Common myeloid progenitor, CD34-positive (primary cell): Measurements from ENCODE around the gene LPIN2.
A peak's percentile ranks its signal among the peaks of the same experiment; 100 is the strongest.
"Not testable (repeated sequence)": the region's sequence is repeated elsewhere in the genome, so short reads cannot be mapped to it uniquely, and the experiment has no call there.

Experiments
- CTCF ChIA-PET: fragments of 350-600 bp; sonication (Branson Sonifier 250); formaldehyde crosslinking; loops from one replicate; lab custom pipeline; 2021; ENCODE audit warnings: antibody characterized with exemption; lab: Charles Lee
- POLR2A ChIA-PET: fragments of 350-600 bp; sonication (Branson Sonifier 250); formaldehyde crosslinking; loops from one replicate; lab custom pipeline; 2021; ENCODE audit warnings: antibody characterized with exemption; lab: Charles Lee
- DNase-seq, 3 donors: peaks; one replicate each; pipeline versions ENCODE4 v3.0.0 to v3.0.0-alpha.2; 2013
- H3K27ac ChIP-seq, 2 experiments: 1 replicate in 1 of 2; 2 replicates in 1 of 2; pipeline ENCODE4 v1.7.0; 2013; ENCODE audit warnings: inconsistent platforms in 2 of 2, low read length in 2 of 2, mild to moderate bottlenecking in 2 of 2, low read depth in 1 of 2, moderate library complexity in 1 of 2; ENCODE audit not compliant: severe bottlenecking in 2 of 2, insufficient read depth in 1 of 2, poor library complexity in 1 of 2
- H3K27me3 ChIP-seq, 5 experiments: replicated peaks in 2 of 5; 1 replicate in 3 of 5; 2 replicates in 2 of 5; pipeline versions ENCODE4 v1.6.1 to v1.7.0; 2013; ENCODE audit warnings: low read length in 4 of 5, mild to moderate bottlenecking in 2 of 5, moderate library complexity in 2 of 5, inconsistent platforms in 1 of 5; ENCODE audit not compliant: insufficient read depth in 5 of 5, control insufficient read depth in 4 of 5
- H3K36me3 ChIP-seq, 4 experiments: 1 replicate in 2 of 4; 2 replicates in 2 of 4; pipeline versions ENCODE4 v1.6.1 to v1.7.0; 2013; ENCODE audit warnings: low read length in 3 of 4, control low read depth in 1 of 4, mild to moderate bottlenecking in 1 of 4; ENCODE audit not compliant: control insufficient read depth in 4 of 4, insufficient read depth in 4 of 4
- H3K4me1 ChIP-seq, 4 experiments: 1 replicate in 3 of 4; 2 replicates in 1 of 4; pipeline versions ENCODE4 v1.6.1 to v1.7.1; 2013; ENCODE audit warnings: low read length in 3 of 4, mild to moderate bottlenecking in 3 of 4, control low read depth in 1 of 4, inconsistent platforms in 1 of 4, moderate library complexity in 1 of 4; ENCODE audit not compliant: control insufficient read depth in 4 of 4, insufficient read depth in 4 of 4; ENCODE audit errors: control extremely low read depth in 1 of 4
- H3K4me3 ChIP-seq, 7 experiments: 1 replicate in 4 of 7; 2 replicates in 3 of 7; pipeline versions ENCODE4 v1.5.1 to v1.7.0; 2013; ENCODE audit warnings: mild to moderate bottlenecking in 7 of 7, low read length in 6 of 7, moderate library complexity in 6 of 7, inconsistent platforms in 2 of 7, low read depth in 2 of 7, control low read depth in 1 of 7; ENCODE audit not compliant: insufficient read depth in 4 of 7, control insufficient read depth in 1 of 7; ENCODE audit errors: extremely low read depth in 1 of 7
- H3K9me3 ChIP-seq, 5 experiments: 1 replicate in 4 of 5; 2 replicates in 1 of 5; pipeline versions ENCODE4 v1.6.1 to v1.7.1; 2013; ENCODE audit warnings: low read length in 4 of 5, mild to moderate bottlenecking in 2 of 5, inconsistent platforms in 1 of 5, low read depth in 1 of 5, moderate library complexity in 1 of 5; ENCODE audit not compliant: control insufficient read depth in 4 of 5, insufficient read depth in 2 of 5; ENCODE audit errors: control extremely low read depth in 1 of 5
- WGBS: methylation state at CpG from one replicate; pipeline ENCODE4 v1.1.5; 2013; ENCODE audit not compliant: insufficient coverage; 5-methylcytosine and 5-hydroxymethylcytosine counted together

LPIN2 gene

DNA sequence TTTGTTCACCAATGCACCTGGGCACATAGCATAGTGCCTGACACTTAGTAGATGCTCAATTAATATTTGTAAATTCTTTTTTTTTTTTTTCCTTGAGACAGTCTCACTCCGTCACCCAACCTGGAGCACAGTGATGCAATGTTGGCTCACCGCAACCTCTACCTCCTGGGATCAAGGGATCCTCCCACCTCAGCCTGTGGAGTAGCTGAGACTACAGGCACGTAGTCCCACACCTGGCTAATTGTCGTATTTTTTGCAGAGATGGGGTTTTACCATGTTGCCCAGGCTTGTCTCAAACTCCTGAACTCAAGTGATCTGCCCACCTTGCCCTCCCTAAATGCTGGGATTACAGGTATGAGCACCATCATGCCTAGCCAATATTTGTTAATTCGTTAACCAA, 23.2 kb upstream of the LPIN2 start:
- Histone ChIP-seq H3K36me3 (no peaks in the 10 kb centered on the region), H3K4me3 (no peak overlapping the region), H3K4me1 (peaks cover 0 to 9% (median 6%) of the 10 kb centered on the region in 4 experiments), H3K27ac (no peak overlapping the region), H3K9me3 (no peaks in the 10 kb centered on the region), H3K27me3 (no peaks in the 10 kb centered on the region)
- no peak for DNase-seq
- ChIA-PET POLR2A (no interaction called here), CTCF (interaction anchor here (1.2 to 2.5 kb wide), 4 partner anchors 18 to 212 kb away, joined by 3 to 10 read pairs (median 4); partner anchors contain the start of gene MYL12A)
- 100% methylated on average over 4 of the region's 5 CpGs for WGBS

DNA sequence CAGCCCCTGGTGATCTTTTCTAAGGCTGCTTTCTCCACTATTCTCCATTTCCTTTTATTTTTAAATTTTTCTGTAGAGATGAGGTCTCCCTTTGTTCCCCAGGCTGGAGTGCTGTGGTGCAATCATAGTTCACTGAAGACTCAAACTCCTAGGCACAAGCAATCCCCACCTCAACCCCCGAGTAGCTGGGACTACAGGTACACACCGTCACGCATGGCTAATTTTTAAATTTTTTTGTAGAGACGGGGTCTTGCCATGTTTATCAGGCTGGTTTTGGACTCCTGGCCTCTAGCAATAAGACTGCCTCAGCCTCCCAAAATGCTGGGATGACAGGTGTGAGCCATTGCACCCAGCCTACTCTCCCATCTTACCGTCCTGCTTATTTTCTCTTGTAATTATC, 22.7 kb upstream of the LPIN2 start:
- POLR2A ChIA-PET: no interaction called here
- no peaks in the 10 kb centered on the region for H3K27me3 ChIP-seq
- no peak overlapping the region for H3K4me3 ChIP-seq
- 100% methylated on average over 4 of the region's 5 CpGs for WGBS
- no peaks in the 10 kb centered on the region for H3K9me3 ChIP-seq
- H3K27ac ChIP-seq: no peak overlapping the region
- H3K4me1 ChIP-seq: peaks cover 0 to 9% (median 6%) of the 10 kb centered on the region in 4 experiments
- CTCF ChIA-PET: interaction anchor here (1.2 to 2.5 kb wide), 3 partner anchors 20 to 212 kb away, joined by 3 to 10 read pairs (median 3); partner anchors contain the start of gene MYL12A
- DNase-seq: no peak
- no peaks in the 10 kb centered on the region for H3K36me3 ChIP-seq

DNA sequence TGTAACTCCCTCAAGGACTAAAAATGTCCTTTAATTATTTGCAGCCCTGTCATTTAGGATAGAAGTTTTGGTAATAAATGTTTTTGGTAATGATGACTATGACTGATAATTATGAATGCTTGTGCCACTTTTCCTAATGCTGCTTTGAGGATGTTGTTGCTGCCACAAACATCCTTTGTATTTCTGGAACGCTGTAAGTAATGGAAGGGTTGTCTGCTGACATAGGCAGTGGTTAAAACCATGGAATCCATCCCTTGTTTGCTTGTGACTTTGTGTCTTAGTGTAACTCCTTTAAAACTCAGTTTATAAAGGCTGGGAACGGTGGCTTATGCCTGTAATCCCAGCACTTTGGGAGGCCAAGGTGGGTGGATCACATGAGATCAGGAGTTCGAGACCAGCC, 19.8 kb upstream of the LPIN2 start:
- H3K27me3 ChIP-seq: no peaks in the 10 kb centered on the region
- H3K27ac ChIP-seq: no peak overlapping the region
- 60% methylated on average over 1 of the region's 3 CpGs for WGBS
- no peak for DNase-seq
- CTCF ChIA-PET: no interaction called here
- POLR2A ChIA-PET: no interaction called here
- peaks cover 0 to 18% (median 12%) of the 10 kb centered on the region in 4 experiments for H3K4me1 ChIP-seq
- no peaks in the 10 kb centered on the region for H3K9me3 ChIP-seq
- no peak overlapping the region for H3K4me3 ChIP-seq
- no peaks in the 10 kb centered on the region for H3K36me3 ChIP-seq

DNA sequence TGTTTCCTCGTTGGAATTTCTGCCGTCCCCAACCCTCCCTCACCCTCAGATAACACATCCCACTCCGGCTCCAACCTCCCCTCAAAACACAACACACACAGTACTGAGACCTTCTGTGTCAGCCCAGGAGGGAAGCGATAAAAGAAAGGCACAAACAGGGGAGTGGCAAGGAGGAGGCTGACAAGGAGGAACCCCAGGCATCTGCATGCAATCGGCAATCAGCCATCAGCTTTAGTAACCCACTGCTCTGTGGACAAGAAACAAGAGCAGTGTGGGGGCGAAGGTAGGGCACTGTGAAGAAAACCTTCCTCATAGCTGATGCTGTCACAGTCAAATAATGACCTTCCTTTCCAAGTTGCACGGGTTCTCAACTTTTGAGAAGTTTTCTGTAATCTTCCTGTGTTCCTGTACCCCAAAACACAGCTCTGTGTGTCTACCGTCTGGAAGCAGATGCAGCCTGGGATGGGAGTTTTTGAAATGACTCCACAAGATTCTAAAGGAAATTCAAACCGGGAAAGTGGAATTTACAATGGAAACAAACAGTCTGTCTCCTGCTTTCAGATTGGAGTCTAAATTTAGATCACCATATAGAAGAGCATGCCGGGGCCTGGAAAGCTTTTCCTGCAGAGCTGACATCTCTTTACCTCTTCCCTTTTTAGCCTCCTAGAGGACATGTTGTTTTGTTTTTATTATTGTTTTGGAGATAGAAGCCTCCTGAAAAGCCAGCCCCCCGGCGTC, 16.4 kb upstream of the LPIN2 start:
- Histone ChIP-seq H3K27me3 (no peaks in the 10 kb centered on the region), H3K9me3 (no peaks in the 10 kb centered on the region), H3K4me3 (peak overlapping the region in 1 of 7 experiments; percentile 11), H3K4me1 (peaks cover 0 to 11% (median 7%) of the 10 kb centered on the region in 4 experiments), H3K27ac (no peak overlapping the region), H3K36me3 (no peaks in the 10 kb centered on the region)
- DNase-seq: peak in 1 of 3 donors; percentile 53
- ChIA-PET POLR2A (no interaction called here), CTCF (interaction anchor here (1.0 to 1.4 kb wide), 4 partner anchors 14 to 35 kb away, joined by 3 read pairs; no protein-coding TSS in a partner anchor)
- WGBS: 51% methylated on average over 6 of the region's 12 CpGs

DNA sequence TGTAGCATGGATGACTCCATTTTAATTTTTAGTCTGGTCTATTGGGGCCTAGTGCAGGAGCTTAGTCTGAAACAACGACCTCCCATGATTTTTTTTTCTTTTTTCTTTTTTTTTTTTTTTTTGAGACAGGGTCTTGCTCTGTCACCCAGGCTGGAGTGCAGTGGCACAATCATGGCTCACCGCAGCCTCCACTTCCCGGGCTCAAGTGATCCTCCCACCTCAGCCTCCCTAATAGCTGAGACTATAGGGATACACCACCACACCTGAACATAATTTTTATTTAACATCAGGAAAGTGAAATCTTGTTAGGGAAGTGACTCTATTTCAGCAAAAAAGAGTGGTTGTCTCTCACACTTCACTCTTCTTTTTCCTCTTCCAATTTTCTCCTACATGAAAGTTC, 15.2 kb upstream of the LPIN2 start:
- H3K27me3 ChIP-seq, H3K4me3 ChIP-seq, POLR2A ChIA-PET, H3K36me3 ChIP-seq, H3K27ac ChIP-seq, H3K9me3 ChIP-seq, DNase-seq: not testable (repeated sequence)
- WGBS: 78% methylated on average over 3 of the region's 3 CpGs
- CTCF ChIA-PET: interaction anchor here (0.5 kb wide), 1 partner anchor 427 kb away, joined by 3 read pairs; no protein-coding TSS in a partner anchor
- H3K4me1 ChIP-seq: peaks cover 0 to 11% (median 7%) of the 10 kb centered on the region in 4 experiments

DNA sequence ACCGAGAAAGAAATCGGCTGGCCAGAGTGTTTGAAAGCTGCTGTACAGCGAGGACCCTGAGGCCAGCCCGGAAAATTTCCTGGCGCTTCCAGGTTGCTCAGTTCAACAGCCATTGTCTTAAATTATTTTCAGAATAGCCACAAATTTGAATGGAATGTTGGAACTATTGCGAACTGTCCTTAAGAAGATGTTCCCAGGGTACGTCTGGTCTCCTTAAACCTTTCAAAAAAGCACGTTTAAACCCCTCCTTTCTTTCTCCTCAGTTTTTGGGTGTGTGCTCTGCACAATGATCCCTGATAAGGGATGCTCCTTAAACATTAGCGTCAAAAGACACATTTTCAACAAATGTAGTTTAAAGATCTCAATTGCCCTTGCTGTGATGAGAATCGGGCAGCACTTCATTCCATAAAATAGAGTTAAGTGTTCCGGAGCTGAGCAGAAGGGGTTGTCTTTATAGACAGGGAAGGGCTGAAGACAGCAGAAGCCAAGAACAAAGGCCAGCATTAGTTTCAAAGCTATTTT, 14.5 kb upstream of the LPIN2 start:
- Histone ChIP-seq H3K9me3 (no peaks in the 10 kb centered on the region), H3K27ac (no peak overlapping the region), H3K36me3 (no peaks in the 10 kb centered on the region), H3K4me1 (peaks cover 0 to 11% (median 7%) of the 10 kb centered on the region in 4 experiments), H3K4me3 (no peak overlapping the region), H3K27me3 (no peaks in the 10 kb centered on the region)
- 100% methylated on average over 8 of the region's 11 CpGs for WGBS
- ChIA-PET POLR2A (no interaction called here), CTCF (interaction anchor here (0.5 to 0.6 kb wide), 2 partner anchors 9 to 428 kb away, joined by 3 to 4 read pairs; no protein-coding TSS in a partner anchor)
- DNase-seq: no peak

DNA sequence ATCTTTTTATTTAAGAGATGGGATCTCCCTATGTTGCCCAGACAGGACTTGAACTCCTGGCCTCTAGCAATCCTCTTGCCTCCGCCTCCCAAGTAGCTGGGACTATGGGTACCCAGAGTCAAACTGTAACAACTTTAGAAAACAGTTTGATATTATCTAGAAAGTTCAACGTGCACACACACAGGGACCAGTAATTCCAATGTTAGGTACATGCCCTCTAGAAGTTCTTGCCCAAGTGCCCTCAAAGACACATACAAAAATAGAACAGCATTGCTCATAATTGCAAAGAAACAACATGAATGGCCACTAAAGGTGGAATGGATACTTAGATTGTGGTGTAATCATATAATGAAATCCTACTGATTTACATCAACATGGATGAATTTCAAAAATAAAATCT, 12.6 kb upstream of the LPIN2 start:
- ChIA-PET CTCF (no interaction called here), POLR2A (no interaction called here)
- DNase-seq: no peak
- H3K27me3 ChIP-seq: no peaks in the 10 kb centered on the region
- H3K36me3 ChIP-seq: no peaks in the 10 kb centered on the region
- H3K4me1 ChIP-seq: peaks cover 0 to 11% (median 7%) of the 10 kb centered on the region in 4 experiments
- no peak overlapping the region for H3K27ac ChIP-seq
- WGBS: 100% methylated on average over 1 of the region's 2 CpGs
- no peaks in the 10 kb centered on the region for H3K9me3 ChIP-seq
- H3K4me3 ChIP-seq: no peak overlapping the region
